Stimulated activated CD8-positive, alpha-beta memory T cell treated with anti-CD3 and anti-CD28 coated beads, Interleukin-15, amount 100 ng/mL, for 48 hours (primary cell): Measurements from ENCODE around the gene GRWD1.

Source experiments
- DNase-seq, 2 donors: peaks; one replicate each; pipeline ENCODE4 v3.0.0-alpha.2; 2020; ENCODE audit warnings: low read depth in 2 of 2

GRWD1 gene

DNA sequence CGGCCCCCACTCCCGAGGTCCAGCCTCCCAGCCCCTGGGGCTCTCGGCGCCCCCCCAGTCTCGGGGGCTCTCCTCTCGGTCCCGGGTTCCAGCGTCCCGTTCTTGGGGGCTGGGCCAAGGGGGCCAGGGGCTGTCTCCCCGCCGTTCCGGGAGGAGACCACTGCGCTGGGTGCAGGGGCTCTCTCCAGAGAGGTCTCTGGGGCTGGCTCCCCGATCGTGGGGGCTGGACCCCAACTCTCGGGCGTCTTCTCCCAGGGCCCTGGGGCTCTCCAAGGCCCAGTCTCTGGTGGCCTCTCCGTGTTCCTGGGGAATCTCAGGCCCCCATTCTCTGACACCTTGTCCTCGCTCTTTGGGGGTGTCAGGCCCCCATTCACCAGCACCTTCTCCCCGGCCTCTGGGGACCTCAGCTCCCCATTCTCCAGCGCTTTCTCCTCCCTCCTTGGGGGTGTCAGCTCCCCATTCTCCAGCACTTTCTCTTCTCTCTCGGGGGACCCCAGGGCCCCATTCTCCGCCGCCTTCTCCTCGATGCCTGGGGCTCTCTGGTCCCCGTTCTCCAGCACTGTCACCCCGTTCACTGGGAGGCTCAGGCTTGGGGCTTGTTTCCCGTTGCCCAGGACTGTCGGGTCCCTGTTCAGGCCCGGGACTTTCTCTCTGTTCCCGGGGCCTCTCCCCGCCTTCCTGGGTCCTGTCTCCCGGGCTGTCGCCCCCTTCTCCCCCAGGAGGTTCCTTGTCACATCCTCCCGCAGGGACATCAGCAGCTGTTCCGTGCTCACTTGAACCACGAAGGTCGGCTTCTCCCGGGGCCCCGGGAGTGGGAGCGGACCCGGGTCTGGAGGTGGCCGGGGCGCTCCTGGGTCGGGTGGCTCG lies 52.2 kb downstream of the GRWD1 start:
- DNase-seq: no peak

DNA sequence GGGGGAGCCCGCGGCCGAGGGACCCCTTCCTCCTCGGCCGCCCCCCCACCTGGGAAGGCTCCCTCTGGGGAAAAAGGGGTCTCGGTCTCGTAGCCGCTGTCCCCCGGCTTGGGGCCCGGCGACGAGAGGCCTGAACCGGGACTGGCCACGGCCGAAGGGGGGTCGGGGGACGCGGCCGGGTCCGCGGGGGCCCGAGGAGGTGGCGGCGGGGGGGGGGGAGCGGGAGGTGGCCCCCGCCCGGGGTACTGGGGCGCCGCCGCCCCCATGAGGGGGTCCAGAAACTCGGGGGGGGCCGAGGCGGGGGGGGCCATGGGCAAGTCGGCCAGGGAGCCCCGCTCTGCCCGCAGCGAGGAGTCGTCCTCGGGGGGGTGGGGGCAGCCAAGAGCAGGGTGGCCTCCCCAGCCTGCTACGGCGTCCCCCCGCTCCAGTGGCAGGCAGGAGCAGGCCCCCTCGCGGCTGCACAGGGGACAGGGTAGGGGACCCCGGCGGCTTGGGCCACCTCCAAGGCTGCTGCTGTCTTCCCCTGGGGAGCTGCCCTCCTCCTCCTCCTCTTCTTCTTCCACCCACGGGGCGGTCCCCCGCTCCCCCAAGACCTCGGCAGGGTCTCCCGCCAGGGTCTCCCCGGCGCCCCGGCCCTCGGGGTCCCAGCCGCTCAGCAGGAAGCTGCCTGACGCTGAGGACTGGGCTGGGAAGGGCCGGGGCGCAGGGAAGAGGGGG lies 53.0 kb downstream of the GRWD1 start:
- DNase-seq: no peak

DNA sequence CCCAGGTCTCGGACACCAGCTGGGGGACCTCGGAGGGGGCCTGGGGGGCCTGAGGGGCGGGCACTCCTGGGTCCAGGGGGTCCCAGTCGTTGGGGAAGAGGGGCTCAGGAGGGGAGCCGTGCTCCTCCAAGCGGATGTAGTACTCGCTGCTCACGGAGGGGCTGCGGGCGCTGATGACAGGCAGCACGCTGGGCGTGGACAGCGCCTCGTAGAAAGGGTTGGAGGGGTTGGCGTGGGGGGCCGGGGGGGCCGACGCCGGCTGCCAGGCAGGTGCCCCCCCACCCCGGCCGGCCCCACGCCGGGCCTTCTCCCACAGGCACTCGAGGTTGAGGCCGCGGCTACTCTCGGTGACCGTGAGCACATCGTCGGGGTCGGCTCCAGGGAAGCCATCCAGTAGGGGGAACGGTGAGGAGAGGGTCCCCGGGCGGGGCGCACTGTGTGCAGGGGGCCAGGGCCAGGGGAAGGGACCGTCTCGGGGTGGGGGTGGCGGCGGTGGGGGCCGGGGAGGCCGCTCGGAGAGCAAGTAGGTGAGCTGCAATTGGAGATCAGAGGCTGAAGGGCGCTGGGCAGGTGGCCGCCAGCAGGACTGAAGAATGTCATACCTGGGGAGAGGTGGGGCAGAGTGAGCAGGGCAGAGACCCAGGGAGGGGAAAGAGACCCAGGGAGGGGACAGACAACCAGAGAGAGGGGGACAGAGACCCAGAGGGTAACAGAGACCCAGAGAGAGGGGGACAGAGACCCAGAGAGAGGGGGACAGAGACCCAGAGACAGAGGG lies 53.7 kb downstream of the GRWD1 start:
- DNase-seq: no peak

DNA sequence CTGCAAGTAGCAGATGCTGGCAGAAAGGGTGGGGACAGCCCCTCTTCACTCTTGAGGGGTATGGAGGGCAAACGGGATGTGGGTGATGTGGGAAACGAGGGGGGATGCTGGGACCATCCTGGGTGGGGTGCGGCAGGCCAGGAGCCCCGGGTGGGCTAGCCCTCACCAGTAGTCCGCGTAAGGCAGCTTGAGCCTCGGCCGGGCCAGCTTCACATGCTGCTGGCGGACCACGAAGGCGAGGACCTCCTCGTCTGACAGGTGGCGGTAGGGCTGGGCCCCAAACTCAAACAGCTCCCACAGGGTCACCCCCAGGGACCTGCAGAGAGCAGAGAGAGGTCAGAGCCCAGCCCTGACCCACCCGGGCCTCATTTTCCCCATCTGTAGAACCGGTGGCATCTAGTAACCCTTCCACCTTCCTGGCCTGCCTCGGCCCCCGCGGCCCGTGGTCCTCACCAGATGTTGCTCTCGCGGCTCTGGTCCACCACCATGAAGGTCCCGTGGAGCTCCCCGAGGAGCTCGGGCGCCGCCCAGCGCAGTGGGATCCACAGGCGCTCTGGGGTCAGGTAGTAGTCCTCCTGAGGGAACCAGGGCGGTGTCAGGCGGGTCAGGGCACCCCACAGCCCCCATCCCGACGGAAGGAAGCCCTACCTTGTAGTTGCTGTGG lies 55.2 kb downstream of the GRWD1 start:
- DNase-seq: no peak

DNA sequence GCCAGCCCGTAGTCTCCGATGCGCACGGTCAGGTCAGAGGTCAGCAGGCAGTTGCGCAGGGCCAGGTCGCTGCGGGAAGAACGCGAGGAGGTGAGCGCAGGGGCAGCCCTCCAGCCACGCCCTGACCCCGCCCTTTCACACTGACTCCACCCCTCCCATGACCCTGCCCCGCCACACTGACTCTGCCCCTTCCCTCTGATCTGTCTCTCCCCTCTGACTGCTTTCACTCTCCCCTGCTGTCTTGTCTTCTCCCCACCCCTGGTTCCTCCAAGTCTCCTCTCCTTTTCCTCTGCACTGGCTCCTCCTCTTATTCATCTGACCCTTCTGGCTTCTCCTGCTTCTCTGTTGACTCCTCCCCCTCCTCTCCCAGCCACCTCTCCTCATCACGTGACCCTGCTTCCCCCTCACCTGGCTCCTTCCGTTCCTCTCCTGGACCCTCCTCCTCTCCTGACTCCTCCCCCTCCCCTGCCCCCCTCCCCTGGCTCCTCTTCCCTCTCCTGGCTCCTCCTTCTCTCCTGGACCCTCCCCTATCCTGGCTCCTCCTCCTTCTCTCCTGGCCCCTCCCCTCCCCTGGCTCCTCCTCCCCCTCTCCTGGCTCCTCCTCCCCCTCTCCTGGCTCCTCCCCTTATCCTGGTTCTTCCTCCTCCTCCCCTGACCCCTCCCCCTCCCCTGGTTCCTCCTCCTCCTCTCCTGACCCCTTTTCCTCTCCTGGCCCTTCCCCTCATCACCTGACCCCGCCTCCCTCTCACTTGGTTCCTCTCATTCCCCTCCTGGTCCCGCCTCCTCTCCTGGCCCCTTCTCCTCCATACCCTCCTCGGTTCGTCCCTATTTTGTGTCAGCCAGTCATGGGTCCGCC lies 55.9 kb downstream of the GRWD1 start:
- DNase-seq: peak in 1 of 2 donors; percentile 60

DNA sequence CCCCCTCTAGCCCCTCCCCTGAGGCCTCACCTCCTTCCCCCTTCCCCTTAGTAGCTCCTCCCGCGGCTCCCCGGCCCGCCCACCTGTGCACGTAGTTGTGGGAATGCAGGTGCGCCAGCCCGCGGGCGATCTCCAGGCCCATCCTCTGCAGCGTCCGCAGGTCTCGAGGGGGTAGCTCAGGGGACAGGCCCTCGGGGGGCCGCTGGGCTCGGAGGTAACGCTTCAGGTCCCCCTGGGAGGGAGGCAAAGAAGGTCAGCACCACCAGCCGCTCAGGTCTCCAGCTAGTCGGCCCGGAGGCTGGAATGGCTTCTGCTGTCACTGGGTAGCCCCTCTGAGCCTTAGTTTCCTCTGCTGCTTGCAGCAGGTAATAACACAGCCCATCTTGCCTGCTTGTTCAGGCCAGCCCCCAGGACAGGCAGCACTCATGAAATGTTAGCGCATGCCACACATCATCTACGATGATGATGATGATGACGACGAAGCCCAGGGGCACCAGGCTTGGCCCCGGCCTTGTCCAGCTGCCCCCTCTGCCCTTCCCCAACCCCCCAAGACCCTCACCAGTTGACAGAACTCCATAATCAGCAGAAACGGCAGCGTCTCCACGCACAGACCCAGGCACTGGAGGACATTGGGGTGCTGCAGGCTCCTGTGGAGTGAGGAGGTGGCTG lies 56.7 kb downstream of the GRWD1 start:
- no peak for DNase-seq

DNA sequence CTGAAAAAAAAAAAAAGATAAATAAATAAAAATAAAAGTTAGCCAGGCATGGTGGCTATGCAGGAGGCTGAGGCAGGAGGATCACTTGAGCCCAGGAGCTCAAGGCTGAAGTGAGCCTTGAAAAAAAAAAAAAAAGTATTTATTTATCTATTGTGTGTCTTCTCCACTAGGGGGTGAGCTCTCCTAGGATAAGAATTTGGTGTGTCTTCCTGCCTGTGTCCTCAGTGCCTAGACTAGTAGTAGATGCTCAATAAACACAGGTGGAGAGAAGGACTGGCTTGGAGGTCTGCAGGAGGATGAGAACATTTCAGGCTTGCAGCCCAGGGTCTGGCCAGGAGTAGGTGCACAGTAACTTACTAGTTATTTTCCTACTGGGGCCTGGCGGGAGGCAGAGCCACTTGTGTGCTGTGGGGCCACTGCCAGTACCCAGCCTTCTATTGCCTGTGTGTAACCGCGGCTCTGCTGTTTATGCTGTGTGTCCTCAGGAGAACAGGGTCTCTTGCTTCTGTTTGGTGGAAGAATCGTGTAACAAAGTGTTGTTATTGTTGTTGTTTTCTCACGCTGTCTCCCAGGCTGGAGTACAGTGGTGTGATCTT lies 60.5 kb downstream of the GRWD1 start:
- no peak for DNase-seq
